Kasumi-1 (cell line): ENCODE results near the gene NCBP1.

ENCODE experiments used
- DNase-seq, 2 experiments: peaks; one replicate each; lab custom pipeline; 2025; lab: John Stamatoyannopoulos, UW

The NCBP1 gene

GRCh38 chr9:97623946-97624345, 9.7 kb upstream of the NCBP1 start:
- no peak for DNase-seq

DNA sequence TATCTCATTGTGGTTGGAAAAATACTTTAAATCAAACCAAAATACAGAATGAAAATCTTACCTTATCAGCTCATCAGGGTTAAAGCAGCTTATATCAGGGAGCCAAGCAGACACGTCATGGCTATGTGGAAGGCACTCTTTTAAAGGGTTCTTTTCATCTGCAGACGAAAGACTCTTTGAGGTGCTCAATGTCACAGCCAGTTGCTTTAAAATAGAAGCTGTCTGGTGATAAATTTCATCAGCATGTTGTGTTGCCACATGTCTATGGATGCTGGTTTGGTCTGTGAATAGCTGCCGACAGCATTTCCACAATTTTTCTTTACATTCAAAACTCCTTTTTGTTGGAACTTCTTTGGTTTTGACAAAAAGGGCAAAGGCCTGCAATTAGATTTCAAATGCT, 8.0 kb upstream of the NCBP1 start:
- no peak for DNase-seq

DNA sequence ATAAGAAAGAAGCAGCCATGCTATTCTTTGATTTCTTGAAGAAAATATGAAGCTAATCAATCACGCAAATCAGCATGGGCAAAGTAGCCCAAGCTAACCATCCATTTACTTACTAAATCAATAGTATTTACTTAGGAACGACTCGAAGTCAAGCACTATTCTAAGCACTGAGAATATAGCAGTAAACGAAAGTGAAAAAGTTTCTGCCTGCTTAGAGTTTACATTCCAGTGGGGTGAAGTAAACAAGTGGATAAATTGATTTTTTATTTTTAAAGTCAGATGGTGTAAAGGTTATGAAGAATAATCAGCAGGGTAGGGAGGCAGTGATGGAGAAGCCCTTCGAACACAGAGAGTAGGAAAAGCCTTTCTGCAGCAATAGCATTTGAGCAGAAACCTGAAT, 6.0 kb upstream of the NCBP1 start:
- no peak for DNase-seq

DNA sequence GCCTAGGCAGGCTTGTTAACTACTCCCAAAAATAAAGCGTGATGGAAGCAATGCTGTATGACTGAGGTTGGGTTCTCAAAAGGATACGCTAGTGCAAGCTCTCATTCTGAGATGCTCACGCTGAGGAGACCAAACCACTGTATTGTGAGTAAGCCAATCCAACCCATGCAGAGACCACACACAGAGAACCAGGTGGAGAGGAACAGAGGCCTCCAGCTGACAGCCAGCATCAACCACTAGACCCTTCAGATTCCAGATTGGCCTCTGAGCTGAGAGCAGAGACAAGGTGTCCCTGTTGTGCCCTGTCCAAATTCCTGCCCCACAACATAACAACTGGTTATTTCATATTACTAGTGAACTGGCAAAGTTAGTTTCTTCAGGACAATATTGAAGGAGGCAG, 5.0 kb upstream of the NCBP1 start:
- DNase-seq = no peak

DNA sequence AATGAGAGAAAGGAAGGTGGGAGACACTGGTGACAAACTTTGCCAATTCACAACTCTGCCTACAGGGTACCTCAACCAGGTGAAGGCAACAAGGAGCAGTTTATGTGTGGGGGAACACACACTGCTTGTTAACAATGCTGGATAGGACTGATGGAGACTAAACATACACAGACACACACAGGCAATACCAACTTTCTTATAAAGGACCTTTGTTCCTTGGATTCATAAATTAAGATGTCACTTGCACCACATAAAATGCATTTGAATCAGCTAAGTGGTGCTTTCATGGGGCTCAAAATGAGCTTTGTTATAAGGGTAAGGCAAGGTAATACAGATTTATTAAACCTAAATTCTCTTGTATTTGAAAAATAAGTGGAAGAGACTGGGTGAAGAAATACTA, 4.5 kb upstream of the NCBP1 start:
- no peak for DNase-seq

DNA sequence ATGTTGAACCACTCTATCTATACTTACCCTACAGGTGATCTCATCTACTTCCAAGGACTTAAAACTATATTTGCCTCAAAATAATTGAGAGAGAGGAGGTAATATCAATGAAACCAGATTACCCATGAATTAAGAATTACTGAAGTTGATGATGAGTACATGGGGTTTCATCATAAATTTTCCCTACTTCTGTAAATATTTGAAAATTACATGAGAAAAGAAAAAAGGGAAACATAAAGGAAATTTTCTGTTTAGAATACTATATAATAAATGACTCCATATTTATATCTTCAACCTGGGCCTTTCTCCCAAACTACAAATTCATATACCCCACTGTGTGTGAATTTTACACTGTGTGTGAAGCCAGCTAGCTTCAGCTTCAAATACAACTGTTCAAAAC, 3.0 kb upstream of the NCBP1 start:
- DNase-seq = no peak

- peak; percentile 60 to 81 for DNase-seq
Measured at GRCh38 chr9:97632248-97632984, 1.2 kb upstream of the NCBP1 start.

GRCh38 chr9:97633859-97634490, 354 bp downstream of the NCBP1 start:
- peak in 1 of 2 experiments; percentile 13 for DNase-seq

DNA sequence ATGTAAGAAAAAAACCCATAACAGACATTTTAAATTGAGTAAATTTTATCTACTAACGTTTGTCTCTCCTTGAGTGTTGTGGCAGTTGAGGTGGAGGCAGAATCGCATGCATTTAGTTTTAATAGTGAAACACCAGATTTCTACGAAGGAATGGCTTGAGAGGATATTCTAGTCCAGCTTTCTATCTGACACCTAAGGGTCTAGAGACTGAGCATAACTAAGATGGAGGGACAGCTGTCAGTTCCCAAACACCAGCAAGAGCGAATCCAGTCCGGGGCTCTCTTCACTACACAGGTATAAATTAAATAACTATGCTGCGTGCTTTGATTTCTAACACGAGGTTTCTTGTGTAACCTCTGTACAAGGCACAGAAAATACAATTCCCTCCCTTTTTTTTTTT, 1.4 kb downstream of the NCBP1 start:
- DNase-seq = no peak

- peak; percentile 7 to 29 for DNase-seq
Measured at GRCh38 chr9:97636903-97637302, 3.3 kb downstream of the NCBP1 start.

DNA sequence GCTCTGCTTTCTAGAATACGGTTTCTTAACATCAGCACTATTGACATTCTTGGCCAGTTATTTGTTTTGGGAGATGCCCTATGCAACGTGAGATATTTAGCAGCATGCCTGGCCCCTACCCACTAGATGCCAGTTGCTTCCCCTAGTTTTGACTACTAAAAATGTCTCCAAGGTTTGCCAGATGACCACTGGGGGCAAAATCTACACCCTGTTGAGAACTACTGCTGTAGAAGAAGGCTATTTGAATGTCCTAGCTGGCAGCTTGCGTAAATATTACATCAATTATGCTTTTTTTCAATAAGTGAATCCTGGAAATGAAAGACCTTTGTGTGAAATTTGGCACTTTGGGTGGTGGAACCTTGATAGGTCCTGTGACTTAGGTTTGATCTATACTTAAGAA, 5.0 kb downstream of the NCBP1 start:
- peak in 1 of 2 experiments; percentile 15 for DNase-seq

DNA sequence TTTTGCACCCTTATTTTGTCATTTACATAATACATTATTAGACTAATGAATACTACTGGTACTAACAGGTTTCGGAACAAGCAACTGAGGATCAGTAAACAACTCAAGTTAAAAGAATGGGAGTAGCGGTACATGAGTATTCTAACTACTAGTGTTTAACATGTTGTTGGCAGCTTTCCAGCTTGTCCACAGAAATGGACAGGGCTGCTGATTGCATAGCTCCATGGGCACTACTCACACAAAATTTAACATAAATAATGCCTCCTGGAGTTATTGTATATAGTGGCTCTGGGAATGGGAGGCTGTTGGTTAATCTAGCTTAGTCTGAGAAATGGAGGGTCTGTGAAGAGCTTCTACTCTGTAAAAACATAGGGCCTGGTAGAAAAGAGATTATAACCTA, 6.7 kb downstream of the NCBP1 start:
- no peak for DNase-seq

GRCh38 chr9:97645720-97646119, 12.1 kb downstream of the NCBP1 start:
- DNase-seq = no peak

DNA sequence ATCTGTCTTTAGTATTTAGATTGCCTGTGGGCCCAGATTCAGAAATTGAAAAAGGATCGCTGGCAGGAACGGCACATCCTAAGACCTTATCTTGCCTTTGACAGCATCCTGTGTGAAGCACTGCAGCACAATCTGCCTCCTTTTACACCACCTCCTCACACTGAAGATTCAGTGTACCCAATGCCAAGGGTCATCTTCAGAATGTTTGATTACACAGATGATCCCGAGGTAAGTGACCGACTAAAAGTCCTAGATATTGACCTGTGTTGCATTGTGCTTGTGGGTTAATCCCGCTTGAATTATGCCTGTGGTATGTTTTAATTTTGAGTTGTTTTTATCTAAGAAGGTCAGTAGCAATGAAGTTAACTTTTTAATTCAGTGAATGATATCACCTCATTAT, 14.4 kb downstream of the NCBP1 start:
- DNase-seq = no peak

DNA sequence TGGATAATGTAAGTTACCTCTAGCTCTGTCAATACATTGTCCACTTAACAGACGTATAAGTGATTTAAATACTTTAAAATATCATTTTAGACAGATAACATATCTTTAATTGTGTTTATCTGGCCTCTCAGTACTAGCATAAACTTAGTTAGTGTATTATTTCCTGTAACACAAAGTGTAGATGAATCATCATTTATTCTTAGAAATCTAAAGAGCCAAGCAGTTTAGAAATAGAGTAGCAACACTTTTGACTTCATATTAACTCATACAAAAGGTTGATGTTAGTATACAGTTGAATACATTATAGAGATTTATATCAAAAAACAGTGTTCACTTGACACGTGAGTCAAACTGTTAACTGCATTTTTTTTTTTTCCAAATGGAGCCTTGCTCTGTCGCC, 18.0 kb downstream of the NCBP1 start:
- no peak for DNase-seq

DNA sequence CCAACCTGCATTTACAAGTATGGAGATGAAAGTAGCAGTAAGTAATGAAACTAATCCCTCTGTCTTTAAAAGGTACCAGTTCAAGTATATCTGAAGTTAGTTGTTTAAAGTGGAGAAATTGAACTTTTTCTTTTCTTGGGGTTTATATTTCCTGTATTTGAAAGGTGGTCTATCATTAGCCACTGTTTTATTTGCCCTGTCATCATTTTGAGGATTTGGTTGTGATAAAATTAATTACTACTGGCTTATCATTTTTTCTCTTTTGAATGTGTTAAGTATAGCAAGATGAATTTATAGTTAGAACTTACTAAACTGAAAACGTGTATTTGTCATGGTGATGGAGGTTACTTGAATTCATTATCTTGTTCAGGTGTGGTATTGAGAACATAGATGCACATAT, 25.1 kb downstream of the NCBP1 start:
- no peak for DNase-seq

DNA sequence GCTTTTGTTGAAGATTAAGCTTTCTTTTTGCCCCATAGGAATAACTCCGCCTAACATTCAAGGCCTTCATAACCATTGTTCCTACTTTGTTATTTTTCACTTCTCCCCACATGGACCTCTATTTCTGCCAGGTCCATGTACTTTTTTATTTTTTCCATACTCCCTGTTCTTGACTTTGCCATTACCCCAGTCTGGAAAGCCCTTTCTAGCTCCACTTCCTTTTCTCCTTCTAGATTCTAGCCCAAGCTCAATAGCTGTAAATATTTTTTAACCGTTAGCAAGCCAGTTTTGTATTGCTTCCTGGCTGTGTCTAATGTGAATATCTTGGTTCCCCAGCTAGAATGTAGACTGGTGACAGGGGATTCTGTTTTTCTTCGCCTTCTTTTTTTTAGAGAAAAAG, 26.1 kb downstream of the NCBP1 start:
- no peak for DNase-seq

GRCh38 chr9:97660340-97660739, 26.7 kb downstream of the NCBP1 start:
- peak; percentile 18 to 56 for DNase-seq

DNA sequence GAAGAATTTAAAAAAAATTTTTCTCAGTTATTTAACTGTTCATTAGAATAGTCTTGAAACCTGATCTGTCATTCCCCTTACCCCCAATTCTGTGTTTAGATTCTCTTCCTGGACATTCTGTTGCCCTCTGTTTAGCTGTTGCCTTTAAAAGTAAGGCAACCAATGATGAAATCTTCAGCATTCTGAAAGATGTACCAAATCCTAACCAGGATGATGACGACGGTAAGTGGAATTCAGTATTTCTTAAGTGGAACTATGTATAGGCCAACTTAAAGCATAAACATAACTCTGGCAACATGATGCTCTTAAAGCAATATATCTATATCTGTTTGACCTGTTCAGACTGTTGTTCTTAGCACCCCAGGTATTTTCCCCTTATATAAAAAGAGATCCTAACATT, 27.2 kb downstream of the NCBP1 start:
- no peak for DNase-seq

- DNase-seq = no peak
Measured at GRCh38 chr9:97665742-97666141, 32.1 kb downstream of the NCBP1 start.

DNA sequence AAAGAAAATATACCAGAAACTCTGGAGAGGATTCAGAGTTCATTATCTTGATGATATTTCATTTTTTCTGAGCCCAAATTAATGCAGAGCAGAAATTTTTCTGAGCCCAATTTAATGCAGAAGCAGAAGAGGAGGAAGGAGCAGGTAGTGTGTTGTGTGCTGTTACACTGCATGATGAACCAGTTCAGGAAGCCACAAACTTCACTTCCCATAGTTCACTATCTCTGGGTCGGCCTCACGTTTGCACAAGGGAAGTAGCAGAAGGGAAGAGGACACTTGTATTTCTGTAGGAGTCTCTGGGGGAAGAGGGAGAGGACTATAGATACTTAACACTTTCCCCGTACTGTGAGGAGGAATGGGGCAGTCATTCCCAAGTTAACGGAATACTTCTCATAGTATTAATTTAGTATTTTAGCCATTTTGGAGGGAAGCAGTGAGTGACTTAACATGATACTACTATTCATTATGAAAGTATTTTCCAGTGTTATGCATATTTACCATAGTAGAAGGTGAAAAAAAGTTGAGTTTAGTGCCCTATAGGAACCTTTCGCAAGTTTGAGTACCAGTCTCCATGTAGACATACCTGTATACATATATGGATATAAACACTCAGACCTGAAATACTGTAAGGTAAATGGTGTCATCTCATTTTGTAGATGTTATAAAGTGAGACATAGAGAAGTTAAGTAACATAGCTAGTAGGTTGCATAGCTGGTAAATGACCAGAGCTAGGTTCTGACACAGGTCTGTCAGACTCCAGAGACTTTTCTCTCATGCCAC, 33.5 kb downstream of the NCBP1 start:
- DNase-seq = peak; percentile 85 to 89

- DNase-seq = no peak
Measured at GRCh38 chr9:97668485-97668884, 34.9 kb downstream of the NCBP1 start.

- no peak for DNase-seq
Measured at GRCh38 chr9:97670586-97670985, 37.0 kb downstream of the NCBP1 start.
